SK-N-SH (cell line): ENCODE data around the gene DOCK4. TPM values are rescaled to one million over a fixed set of nuclear protein-coding genes. Genes with fewer than 3 reads are reported as not detected.
A peak's percentile ranks its signal among the peaks of the same experiment; 100 is the strongest.

Source experiments
- CTCF ChIA-PET: fragments of 300-600, 350-600 bp; formaldehyde crosslinking; extraction: SDS; loops from one replicate; lab custom pipeline; 2021; lab: Yijun Ruan, JAX
- POLR2A ChIA-PET: fragments of 350-600 bp; sonication (Branson Sonifier 250); formaldehyde crosslinking; extraction: SDS; loops from one replicate; lab custom pipeline; 2020; ENCODE audit warnings: antibody characterized with exemption, inconsistent platforms; lab: Yijun Ruan, JAX
- DNase-seq: peaks from one replicate; pipeline ENCODE4 v3.0.0; 2012
- H2AFZ ChIP-seq: fragments of 200-600 bp; sonication (generic); 2 replicates; pipeline ENCODE4 v1.8.1; 2016; ENCODE audit warnings: antibody characterized with exemption, mild to moderate bottlenecking, low read depth
- H3F3A ChIP-seq: fragments of 200-600 bp; sonication (generic); replicated peaks from 2 replicates; pipeline ENCODE3; 2016; ENCODE audit warnings: antibody characterized with exemption, mild to moderate bottlenecking; ENCODE audit not compliant: insufficient read depth
- H3K27ac ChIP-seq, 2 experiments: fragments of 200-500 bp in 1 of 2; fragments of 200-600 bp in 1 of 2; sonication (Bioruptor generic) in 1 of 2; sonication (generic), shearing (Covaris generic) in 1 of 2; 2 replicates each; pipeline versions ENCODE4 v1.5.1 to v1.6.1; 2014 to 2016; ENCODE audit warnings: low read depth in 2 of 2, inconsistent platforms in 1 of 2, low read length in 1 of 2, mild to moderate bottlenecking in 1 of 2, mixed read lengths in 1 of 2
- H3K27me3 ChIP-seq: fragments of 200-600 bp; sonication (generic), shearing (Covaris generic); 2 replicates; pipeline ENCODE4 v1.6.1; 2016; ENCODE audit warnings: mixed run types; ENCODE audit not compliant: insufficient read depth
- H3K36me3 ChIP-seq, 2 experiments: fragments of 200-500 bp in 1 of 2; fragments of 200-600 bp in 1 of 2; sonication (Bioruptor generic) in 1 of 2; sonication (generic) in 1 of 2; replicated peaks in 1 of 2; 2 replicates each; pipeline versions ENCODE3 to v1.5.1; 2014 to 2016; ENCODE audit warnings: low read length in 1 of 2, mild to moderate bottlenecking in 1 of 2; ENCODE audit not compliant: insufficient read depth in 2 of 2, control insufficient read depth in 1 of 2
- H3K4me1 ChIP-seq, 2 experiments: fragments of 200-500 bp in 1 of 2; fragments of 200-600 bp in 1 of 2; sonication (Bioruptor generic) in 1 of 2; sonication (generic), shearing (Covaris generic) in 1 of 2; 2 replicates each; pipeline versions ENCODE4 v1.5.1 to v1.6.1; 2014 to 2016; ENCODE audit warnings: low read depth in 1 of 2, low read length in 1 of 2, mixed run types in 1 of 2; ENCODE audit not compliant: insufficient read depth in 2 of 2, control insufficient read depth in 1 of 2
- H3K4me2 ChIP-seq: fragments of 200-600 bp; sonication (generic), shearing (Covaris generic); 2 replicates; pipeline ENCODE4 v1.6.1; 2017; ENCODE audit warnings: mixed run types
- H3K4me3 ChIP-seq, 2 experiments: fragments of 200-500 bp in 1 of 2; fragments of 200-600 bp in 1 of 2; sonication (Bioruptor generic) in 1 of 2; sonication (generic), shearing (Covaris generic) in 1 of 2; 2 replicates each; pipeline versions ENCODE4 v1.5.1 to v1.8.1; 2014 to 2016; ENCODE audit warnings: low read depth in 2 of 2, inconsistent platforms in 1 of 2, low read length in 1 of 2, mild to moderate bottlenecking in 1 of 2, mixed read lengths in 1 of 2, moderate library complexity in 1 of 2
- H3K79me2 ChIP-seq: fragments of 200-600 bp; sonication (generic); 2 replicates; pipeline ENCODE4 v1.8.1; 2017; ENCODE audit warnings: mild to moderate bottlenecking; ENCODE audit not compliant: insufficient read depth
- H3K9ac ChIP-seq: fragments of 200-600 bp; sonication (generic); 2 replicates; pipeline ENCODE4 v1.6.1; 2017; ENCODE audit warnings: mixed run types
- H3K9me2 ChIP-seq: fragments of 200-600 bp; sonication (generic); 2 replicates; pipeline ENCODE4 v1.6.1; 2017; ENCODE audit warnings: mixed run types
- H3K9me3 ChIP-seq: fragments of 200-600 bp; sonication (generic); 2 replicates; pipeline ENCODE4 v1.6.1; 2017; ENCODE audit warnings: mixed run types, mild to moderate bottlenecking, moderate library complexity
- H4K20me1 ChIP-seq: fragments of 200-600 bp; sonication (generic); 2 replicates; pipeline ENCODE4 v1.6.1; 2017; ENCODE audit warnings: mild to moderate bottlenecking, mixed run types; ENCODE audit not compliant: insufficient read depth
- CHD2 ChIP-seq: fragments of 150-350 bp; IDR thresholded peaks from 2 replicates; pipeline ENCODE4 v1.6.1; 2018; ENCODE audit warnings: low read length; ENCODE audit not compliant: partially characterized antibody
- ELF1 ChIP-seq: IDR thresholded peaks from 2 replicates; pipeline ENCODE4 v1.4.0; 2012
- EP300 ChIP-seq, 2 experiments: IDR thresholded peaks; 2 replicates each; pipeline versions ENCODE4 v1.4.0 to v1.6.1; 2012; ENCODE audit warnings: borderline replicate concordance in 1 of 2, low read depth in 1 of 2, low read length in 1 of 2
- EZH2phosphoT487 ChIP-seq: fragments of 200-600 bp; sonication (generic); IDR thresholded peaks from 2 replicates; pipeline ENCODE4 v1.6.1; 2017; ENCODE audit warnings: low read depth, mixed run types, mild to moderate bottlenecking, antibody characterized with exemption, moderate library complexity, borderline replicate concordance
- FOSL2 ChIP-seq: IDR thresholded peaks from 2 replicates; pipeline ENCODE4 v1.4.0; 2012; ENCODE audit warnings: low read depth, mild to moderate bottlenecking, moderate library complexity, borderline replicate concordance
- FOXJ3 ChIP-seq: sonication (generic); formaldehyde crosslinking; IDR thresholded peaks from 2 replicates; pipeline ENCODE4 v1.5.1; 2020; ENCODE audit warnings: mild to moderate bottlenecking, missing genetic modification reagents
- FOXM1 ChIP-seq: IDR thresholded peaks from 2 replicates; pipeline ENCODE4 v1.4.0; 2012; ENCODE audit warnings: low read depth, mild to moderate bottlenecking
- GABPA ChIP-seq: IDR thresholded peaks from 2 replicates; pipeline ENCODE4 v1.4.0; 2012; ENCODE audit warnings: low read depth, mild to moderate bottlenecking
- JUND ChIP-seq: IDR thresholded peaks from 2 replicates; pipeline ENCODE4 v1.4.0; 2012
- NFIC ChIP-seq: IDR thresholded peaks from 2 replicates; pipeline ENCODE4 v1.4.0; 2012; ENCODE audit warnings: borderline replicate concordance
- NRF1 ChIP-seq: IDR thresholded peaks from 2 replicates; pipeline ENCODE4 v1.6.1; 2012; ENCODE audit warnings: low read depth, mild to moderate bottlenecking, low read length
- POLR2AphosphoS5 ChIP-seq: IDR thresholded peaks from 2 replicates; pipeline ENCODE4 v1.6.1; 2012; ENCODE audit warnings: low read depth, low read length
- RAD21 ChIP-seq: IDR thresholded peaks from 2 replicates; pipeline ENCODE4 v1.6.1; 2012; ENCODE audit warnings: mild to moderate bottlenecking, low read length
- RFX5 ChIP-seq: IDR thresholded peaks from 2 replicates; pipeline ENCODE4 v1.6.1; 2012; ENCODE audit warnings: mild to moderate bottlenecking, improper control_type of control experiment, low read length
- RXRA ChIP-seq: IDR thresholded peaks from 2 replicates; pipeline ENCODE4 v1.4.0; 2012; ENCODE audit warnings: low read depth, mild to moderate bottlenecking, borderline replicate concordance
- SIN3A ChIP-seq: IDR thresholded peaks from 2 replicates; pipeline ENCODE4 v1.6.1; 2012; ENCODE audit warnings: low read depth, mild to moderate bottlenecking, low read length, moderate library complexity, borderline replicate concordance
- SMC3 ChIP-seq: IDR thresholded peaks from 2 replicates; pipeline ENCODE4 v1.6.1; 2012; ENCODE audit warnings: low read depth, low read length, improper control_type of control experiment
- TCF12 ChIP-seq: IDR thresholded peaks from 2 replicates; pipeline ENCODE4 v1.4.0; 2012
- TEAD4 ChIP-seq: IDR thresholded peaks from 2 replicates; pipeline ENCODE4 v1.4.0; 2012; ENCODE audit warnings: mild to moderate bottlenecking, borderline replicate concordance; ENCODE audit not compliant: insufficient read depth
- YY1 ChIP-seq: IDR thresholded peaks from 2 replicates; pipeline ENCODE4 v1.4.0; 2012; ENCODE audit warnings: low read depth, mild to moderate bottlenecking
- WGBS: methylation state at CpG from one replicate; pipeline ENCODE4 v1.1.6; 2017; ENCODE audit warnings: low lambda C conversion rate; 5-methylcytosine and 5-hydroxymethylcytosine counted together
- polyA plus RNA-seq, 3 experiments: library from polyadenylated mRNA; depleted of rRNA; stranded (reverse); fragments of >200 nt; gene quantifications; 2 replicates each; pipeline ENCODE4 v1.2.3, GENCODE V29; 2012
- TF ChIP-seq, protein P1 (sequence below): IDR thresholded peaks from 2 replicates; pipeline ENCODE4 v1.4.0; 2012; ENCODE audit warnings: low read depth
- TF ChIP-seq, protein P2 (sequence below): IDR thresholded peaks from 2 replicates; pipeline ENCODE4 v1.4.0; 2012; ENCODE audit warnings: low read depth, borderline replicate concordance
- TF ChIP-seq, protein P3 (sequence below): IDR thresholded peaks from 2 replicates; pipeline ENCODE4; 2012
- TF ChIP-seq, protein P4 (sequence below): IDR thresholded peaks from 2 replicates; pipeline ENCODE4 v1.4.0; 2012; ENCODE audit warnings: low read depth, borderline replicate concordance
- TF ChIP-seq, protein P5 (sequence below): IDR thresholded peaks from 2 replicates; pipeline ENCODE4 v1.6.1; 2012; ENCODE audit warnings: mild to moderate bottlenecking, low read depth, low read length, moderate library complexity

The DOCK4 gene
- polyA plus RNA-seq, 1 of the 3 experiments (the other 2 are of a cell fraction) = 8.5 TPM

DNA sequence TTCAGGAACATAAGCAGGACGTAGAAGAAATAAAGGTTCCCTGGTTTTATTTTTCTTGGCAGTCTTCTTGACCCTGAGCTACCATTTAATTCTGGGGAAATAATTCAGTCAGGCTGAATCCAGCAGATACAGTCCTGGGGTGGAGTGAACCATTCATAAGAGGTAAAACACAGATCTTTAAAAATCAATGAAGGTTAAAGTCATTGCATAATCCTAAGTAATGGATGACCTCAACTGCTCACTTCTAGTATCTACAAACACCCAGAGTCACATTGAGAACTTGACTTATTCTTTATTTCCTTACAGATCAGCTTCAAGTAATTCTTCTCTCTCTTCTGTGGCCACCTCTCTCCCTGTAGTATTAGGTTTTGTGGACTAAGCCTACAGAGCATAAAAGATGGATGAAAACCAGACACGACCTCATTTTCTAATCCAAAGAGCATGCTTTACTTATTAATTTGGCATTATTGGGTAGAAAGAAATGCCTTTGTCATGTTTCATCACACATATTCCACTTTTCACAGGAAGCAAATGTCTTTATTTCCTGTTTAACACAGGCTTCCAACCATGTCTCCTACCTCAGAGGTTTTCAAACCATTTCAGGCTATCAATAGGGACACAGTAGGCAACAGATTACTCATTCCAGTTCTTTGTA, 461.6 kb downstream of the DOCK4 start:
- no peaks in the 10 kb centered on the region for H3K9me2 ChIP-seq
- H3K79me2 ChIP-seq = no peaks in the 10 kb centered on the region
- peak overlapping the region; percentile 75 for H2AFZ ChIP-seq
- TF ChIP-seq, protein P1, sequence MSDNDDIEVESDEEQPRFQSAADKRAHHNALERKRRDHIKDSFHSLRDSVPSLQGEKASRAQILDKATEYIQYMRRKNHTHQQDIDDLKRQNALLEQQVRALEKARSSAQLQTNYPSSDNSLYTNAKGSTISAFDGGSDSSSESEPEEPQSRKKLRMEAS = peak; percentile 63; the same call in 1 of the 2 replicates
- TF ChIP-seq RXRA (no peak), TEAD4 (peak; percentile 69; the same call in 1 of the 2 replicates), YY1 (peak; percentile 41; the same call in 1 of the 2 replicates), ELF1 (peak; percentile 13; the same call in 1 of the 2 replicates), NRF1 (no peak), TCF12 (peak; percentile 92), NFIC (peak; percentile 68), POLR2AphosphoS5 (peak; percentile 91), RFX5 (no peak), FOXM1 (0 out of 2 replicates have a peak, but pooled peaks have one; percentile 35), SMC3 (no peak), EZH2phosphoT487 (no peak), FOXJ3 (no peak), CHD2 (no peak), SIN3A (peak; percentile 30; the same call in 1 of the 2 replicates), JUND (peak; percentile 80), FOSL2 (peak; percentile 68; the same call in 1 of the 2 replicates), EP300 (IDR thresholded peaks at IDR 0.05; ENCODE audit: borderline replicate concordance in 1 of 2, low read depth in 1 of 2, low read length in 1 of 2) (peak in 1 of 2 experiments; percentile 77; a peak in 2 of 4 replicates), GABPA (0 out of 2 replicates have a peak, but pooled peaks have one; percentile 44), RAD21 (no peak)
- TF ChIP-seq, protein P2, sequence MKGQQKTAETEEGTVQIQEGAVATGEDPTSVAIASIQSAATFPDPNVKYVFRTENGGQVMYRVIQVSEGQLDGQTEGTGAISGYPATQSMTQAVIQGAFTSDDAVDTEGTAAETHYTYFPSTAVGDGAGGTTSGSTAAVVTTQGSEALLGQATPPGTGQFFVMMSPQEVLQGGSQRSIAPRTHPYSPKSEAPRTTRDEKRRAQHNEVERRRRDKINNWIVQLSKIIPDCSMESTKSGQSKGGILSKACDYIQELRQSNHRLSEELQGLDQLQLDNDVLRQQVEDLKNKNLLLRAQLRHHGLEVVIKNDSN = no peak
- TF ChIP-seq, protein P3, sequence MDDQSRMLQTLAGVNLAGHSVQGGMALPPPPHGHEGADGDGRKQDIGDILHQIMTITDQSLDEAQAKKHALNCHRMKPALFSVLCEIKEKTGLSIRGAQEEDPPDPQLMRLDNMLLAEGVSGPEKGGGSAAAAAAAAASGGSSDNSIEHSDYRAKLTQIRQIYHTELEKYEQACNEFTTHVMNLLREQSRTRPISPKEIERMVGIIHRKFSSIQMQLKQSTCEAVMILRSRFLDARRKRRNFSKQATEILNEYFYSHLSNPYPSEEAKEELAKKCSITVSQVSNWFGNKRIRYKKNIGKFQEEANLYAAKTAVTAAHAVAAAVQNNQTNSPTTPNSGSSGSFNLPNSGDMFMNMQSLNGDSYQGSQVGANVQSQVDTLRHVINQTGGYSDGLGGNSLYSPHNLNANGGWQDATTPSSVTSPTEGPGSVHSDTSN = peak; percentile 69
- TF ChIP-seq, protein P4, sequence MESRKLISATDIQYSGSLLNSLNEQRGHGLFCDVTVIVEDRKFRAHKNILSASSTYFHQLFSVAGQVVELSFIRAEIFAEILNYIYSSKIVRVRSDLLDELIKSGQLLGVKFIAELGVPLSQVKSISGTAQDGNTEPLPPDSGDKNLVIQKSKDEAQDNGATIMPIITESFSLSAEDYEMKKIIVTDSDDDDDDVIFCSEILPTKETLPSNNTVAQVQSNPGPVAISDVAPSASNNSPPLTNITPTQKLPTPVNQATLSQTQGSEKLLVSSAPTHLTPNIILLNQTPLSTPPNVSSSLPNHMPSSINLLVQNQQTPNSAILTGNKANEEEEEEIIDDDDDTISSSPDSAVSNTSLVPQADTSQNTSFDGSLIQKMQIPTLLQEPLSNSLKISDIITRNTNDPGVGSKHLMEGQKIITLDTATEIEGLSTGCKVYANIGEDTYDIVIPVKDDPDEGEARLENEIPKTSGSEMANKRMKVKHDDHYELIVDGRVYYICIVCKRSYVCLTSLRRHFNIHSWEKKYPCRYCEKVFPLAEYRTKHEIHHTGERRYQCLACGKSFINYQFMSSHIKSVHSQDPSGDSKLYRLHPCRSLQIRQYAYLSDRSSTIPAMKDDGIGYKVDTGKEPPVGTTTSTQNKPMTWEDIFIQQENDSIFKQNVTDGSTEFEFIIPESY = peak; percentile 25; the same call in 1 of the 2 replicates
- TF ChIP-seq, protein P5, sequence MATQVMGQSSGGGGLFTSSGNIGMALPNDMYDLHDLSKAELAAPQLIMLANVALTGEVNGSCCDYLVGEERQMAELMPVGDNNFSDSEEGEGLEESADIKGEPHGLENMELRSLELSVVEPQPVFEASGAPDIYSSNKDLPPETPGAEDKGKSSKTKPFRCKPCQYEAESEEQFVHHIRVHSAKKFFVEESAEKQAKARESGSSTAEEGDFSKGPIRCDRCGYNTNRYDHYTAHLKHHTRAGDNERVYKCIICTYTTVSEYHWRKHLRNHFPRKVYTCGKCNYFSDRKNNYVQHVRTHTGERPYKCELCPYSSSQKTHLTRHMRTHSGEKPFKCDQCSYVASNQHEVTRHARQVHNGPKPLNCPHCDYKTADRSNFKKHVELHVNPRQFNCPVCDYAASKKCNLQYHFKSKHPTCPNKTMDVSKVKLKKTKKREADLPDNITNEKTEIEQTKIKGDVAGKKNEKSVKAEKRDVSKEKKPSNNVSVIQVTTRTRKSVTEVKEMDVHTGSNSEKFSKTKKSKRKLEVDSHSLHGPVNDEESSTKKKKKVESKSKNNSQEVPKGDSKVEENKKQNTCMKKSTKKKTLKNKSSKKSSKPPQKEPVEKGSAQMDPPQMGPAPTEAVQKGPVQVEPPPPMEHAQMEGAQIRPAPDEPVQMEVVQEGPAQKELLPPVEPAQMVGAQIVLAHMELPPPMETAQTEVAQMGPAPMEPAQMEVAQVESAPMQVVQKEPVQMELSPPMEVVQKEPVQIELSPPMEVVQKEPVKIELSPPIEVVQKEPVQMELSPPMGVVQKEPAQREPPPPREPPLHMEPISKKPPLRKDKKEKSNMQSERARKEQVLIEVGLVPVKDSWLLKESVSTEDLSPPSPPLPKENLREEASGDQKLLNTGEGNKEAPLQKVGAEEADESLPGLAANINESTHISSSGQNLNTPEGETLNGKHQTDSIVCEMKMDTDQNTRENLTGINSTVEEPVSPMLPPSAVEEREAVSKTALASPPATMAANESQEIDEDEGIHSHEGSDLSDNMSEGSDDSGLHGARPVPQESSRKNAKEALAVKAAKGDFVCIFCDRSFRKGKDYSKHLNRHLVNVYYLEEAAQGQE = no peak
- H3K36me3 ChIP-seq = peaks cover 0 to 13% of the 10 kb centered on the region in 2 experiments
- no peaks in the 10 kb centered on the region for H4K20me1 ChIP-seq
- peaks cover 0 to 4% of the 10 kb centered on the region in 2 experiments; a peak in 2 of 4 replicates for H3K4me1 ChIP-seq
- no peaks in the 10 kb centered on the region for H3K9me3 ChIP-seq
- no peak for DNase-seq
- ChIA-PET POLR2A (no interaction called here), CTCF (interaction anchor here (0.9 to 3.8 kb wide), 5 partner anchors 9 to 670 kb away, joined by 3 to 35 read pairs (median 6); no protein-coding TSS in a partner anchor)
- peaks cover 15% of the 10 kb centered on the region for H3F3A ChIP-seq
- no peaks in the 10 kb centered on the region for H3K27me3 ChIP-seq
- 15% methylated on average over 2 of the region's 2 CpGs for WGBS
- H3K9ac ChIP-seq = peak overlapping the region; percentile 1; the same call in 1 of the 2 replicates
- H3K4me3 ChIP-seq = no peak overlapping the region
- peak overlapping the region; percentile 87 to 90 for H3K27ac ChIP-seq
- peak overlapping the region; percentile 36 for H3K4me2 ChIP-seq
